Measurements from ENCODE around the gene KIFC3.
"Not testable (repeated sequence)": the region's sequence is repeated elsewhere in the genome, so short reads cannot be mapped to it uniquely, and the experiment has no call there.

The KIFC3 gene

GRCh38 chr16:57804111-57804837, 2.0 kb upstream of the KIFC3 start:
- DNase-seq (ENCODE audit: low spot score): no peak

- DNase-seq (ENCODE audit: low spot score): no peak
These were observed 1.1 kb upstream of the KIFC3 start for GRCh38 chr16:57803134-57803990.

GRCh38 chr16:57801809-57802340, 416 bp downstream of the KIFC3 start:
- peak; percentile 61 for DNase-seq (ENCODE audit: low spot score)

GRCh38 chr16:57801098-57801808, 1.0 kb downstream of the KIFC3 start:
- DNase-seq (ENCODE audit: low spot score): no peak

GRCh38 chr16:57800200-57801097, 1.8 kb downstream of the KIFC3 start:
- DNase-seq (ENCODE audit: low spot score): no peak

- no peak for DNase-seq (ENCODE audit: low spot score)
These were observed 2.6 kb downstream of the KIFC3 start for GRCh38 chr16:57799600-57800199.

GRCh38 chr16:57798953-57799599, 3.2 kb downstream of the KIFC3 start:
- DNase-seq (ENCODE audit: low spot score): no peak

GRCh38 chr16:57798267-57798810, 4.0 kb downstream of the KIFC3 start:
- DNase-seq (ENCODE audit: low spot score): no peak

- DNase-seq (ENCODE audit: low spot score): peak; percentile 89
These were observed 4.6 kb downstream of the KIFC3 start for GRCh38 chr16:57797526-57798266.

- no peak for DNase-seq (ENCODE audit: low spot score)
These were observed 5.1 kb downstream of the KIFC3 start for GRCh38 chr16:57797216-57797525.

- DNase-seq (ENCODE audit: low spot score): not testable (repeated sequence)
These were observed 6.3 kb downstream of the KIFC3 start for GRCh38 chr16:57796014-57796413.

- peak; percentile 50 for DNase-seq (ENCODE audit: low spot score)
These were observed 6.8 kb downstream of the KIFC3 start for GRCh38 chr16:57795431-57795878.

GRCh38 chr16:57794849-57795430, 7.4 kb downstream of the KIFC3 start:
- DNase-seq (ENCODE audit: low spot score): no peak

- no peak for DNase-seq (ENCODE audit: low spot score)
These were observed 10.3 kb downstream of the KIFC3 start for GRCh38 chr16:57791893-57792461.

- DNase-seq (ENCODE audit: low spot score): peak; percentile 47
These were observed 10.9 kb downstream of the KIFC3 start for GRCh38 chr16:57791195-57791892.

GRCh38 chr16:57788951-57789350, 13.3 kb downstream of the KIFC3 start:
- no peak for DNase-seq (ENCODE audit: low spot score)

- DNase-seq (ENCODE audit: low spot score): no peak
These were observed 13.9 kb downstream of the KIFC3 start for GRCh38 chr16:57788252-57788841.

- no peak for DNase-seq (ENCODE audit: low spot score)
These were observed 14.8 kb downstream of the KIFC3 start for GRCh38 chr16:57787519-57787905.
